ENCODE results near the gene CCDC154.

- TF ChIP-seq CTCF (IDR thresholded peaks at IDR 0.05): no peak
- TF ChIP-seq POLR2A (IDR thresholded peaks at IDR 0.05): no peak
- no peak for TF ChIP-seq EP300 (IDR thresholded peaks at IDR 0.05)
These were observed 1.7 kb downstream of the CCDC154 start for GRCh38 chr16:1442697-1443096.
